Lung (tissue), 12 donors: Measurements from ENCODE around the gene MOK. TPM values are rescaled to one million over a fixed set of nuclear protein-coding genes. Genes with fewer than 3 reads are reported as not detected.
A peak's percentile ranks its signal among the peaks of the same experiment; 100 is the strongest.

ENCODE experiments used
- ATAC-seq: fragments of 200-7000 bp; cut with Tn5 transposase; one replicate; pipeline ENCODE4 v1.9.1; 2020; ENCODE audit warnings: moderate number of reproducible peaks; ENCODE audit not compliant: insufficient read depth, low FRiP score
- DNase-seq, 3 donors: peaks; one replicate each; pipeline ENCODE4 v3.0.0-alpha.2; 2013 to 2017
- H3K27ac ChIP-seq, 2 donors: one replicate each; pipeline ENCODE4 v1.5.1; 2013; ENCODE audit warnings: mild to moderate bottlenecking in 2 of 2, moderate library complexity in 2 of 2, control low read depth in 1 of 2, inconsistent platforms in 1 of 2, low read depth in 1 of 2, low read length in 1 of 2
- H3K27me3 ChIP-seq, 3 donors: one replicate each; pipeline ENCODE4 v1.5.1; 2013; ENCODE audit warnings: low read length in 2 of 3; ENCODE audit not compliant: control insufficient read depth in 3 of 3, insufficient read depth in 3 of 3
- H3K36me3 ChIP-seq, 4 donors: one replicate each; pipeline ENCODE4 v1.5.1; 2013; ENCODE audit warnings: low read length in 4 of 4, mild to moderate bottlenecking in 1 of 4, moderate library complexity in 1 of 4; ENCODE audit not compliant: control insufficient read depth in 4 of 4, insufficient read depth in 4 of 4
- H3K4me1 ChIP-seq, 5 donors: one replicate each; pipeline ENCODE4 v1.5.1; 2013; ENCODE audit warnings: low read length in 5 of 5, mild to moderate bottlenecking in 2 of 5, moderate library complexity in 1 of 5; ENCODE audit not compliant: control insufficient read depth in 5 of 5, insufficient read depth in 5 of 5
- H3K4me3 ChIP-seq: one replicate; pipeline ENCODE4 v1.5.1; 2013; ENCODE audit warnings: mild to moderate bottlenecking, control low read depth, moderate library complexity
- H3K9ac ChIP-seq, 2 donors: one replicate each; pipeline ENCODE4 v1.5.1; 2013; ENCODE audit warnings: low read length in 2 of 2, control low read depth in 1 of 2; ENCODE audit not compliant: insufficient read depth in 1 of 2
- H3K9me3 ChIP-seq, 4 donors: one replicate each; pipeline ENCODE4 v1.5.1; 2013; ENCODE audit warnings: low read length in 3 of 4, mild to moderate bottlenecking in 1 of 4, moderate library complexity in 1 of 4; ENCODE audit not compliant: control insufficient read depth in 4 of 4, insufficient read depth in 3 of 4
- CTCF ChIP-seq: IDR thresholded peaks from 2 replicates; pipeline ENCODE4 v1.5.1; 2012; ENCODE audit warnings: mild to moderate bottlenecking; ENCODE audit errors: control extremely low read depth, extremely low read depth
- WGBS, 2 donors: extraction: QIAGEN DNeasy Blood & Tissue Kit; methylation state at CpG; one replicate each; pipeline ENCODE4 v1.1.7; 2013; 5-methylcytosine and 5-hydroxymethylcytosine counted together
- polyA plus RNA-seq, 2 donors: library from polyadenylated mRNA; stranded (reverse); fragments of 200-250 nt; gene quantifications; one replicate each; pipeline ENCODE4 v1.2.1, GENCODE V29; 2013
- total RNA-seq, 2 donors: library from RNA; depleted of rRNA in 1 of 2; stranded (reverse); fragments of >200 nt in 1 of 2; gene quantifications; one replicate each; pipeline ENCODE4 v1.2.1, GENCODE V29; 2014 to 2021
- donor health status: control.
- donor health status: control.
- donor health status: Bipolar disorder and iron deficiency.
- donor health status: healthy.
- donor health status: DM: yes; HTN: yes; CAD: no.

The MOK gene
- total and polyA plus RNA-seq, 4 donors = 11.1 to 35.4 (median 25.4) TPM

GRCh38 chr14:102189874-102190273, 115.1 kb downstream of the MOK start:
- Histone ChIP-seq H3K27me3 (no peaks in the 10 kb centered on the region), H3K27ac (no peak overlapping the region), H3K36me3 (peaks cover 0 to 2% (median under 1%) of the 10 kb centered on the region in 4 donors), H3K9ac (no peak overlapping the region), H3K4me1 (peaks cover 0 to 20% (median 6%) of the 10 kb centered on the region in 5 donors), H3K9me3 (no peaks in the 10 kb centered on the region), H3K4me3 (no peak overlapping the region)
- ATAC-seq = no peak
- WGBS, 2 donors = 98% methylated on average over 5 of the region's 5 CpGs
- TF ChIP-seq CTCF = no peak
- DNase-seq = no peak

GRCh38 chr14:102188187-102188586, 116.8 kb downstream of the MOK start:
- no peak overlapping the region for H3K4me3 ChIP-seq
- ATAC-seq = no peak
- H3K27ac ChIP-seq = no peak overlapping the region
- no peak for DNase-seq
- TF ChIP-seq CTCF = no peak
- 85% methylated on average over 1 of the region's 1 CpG for WGBS, 2 donors
- no peaks in the 10 kb centered on the region for H3K9me3 ChIP-seq
- peaks cover under 1 to 20% (median 6%) of the 10 kb centered on the region in 5 donors for H3K4me1 ChIP-seq
- H3K9ac ChIP-seq = no peak overlapping the region
- H3K27me3 ChIP-seq = no peaks in the 10 kb centered on the region
- no peaks in the 10 kb centered on the region for H3K36me3 ChIP-seq

- no peaks in the 10 kb centered on the region for H3K27me3 ChIP-seq
- TF ChIP-seq CTCF = no peak
- H3K36me3 ChIP-seq = no peaks in the 10 kb centered on the region
- H3K9me3 ChIP-seq = no peaks in the 10 kb centered on the region
- H3K9ac ChIP-seq = no peak overlapping the region
- peak in 1 of 3 donors; percentile 20 for DNase-seq
- H3K27ac ChIP-seq = no peak overlapping the region
- WGBS, 2 donors = 69 to 78% methylated on average over 4 of the region's 4 CpGs
- ATAC-seq = peak; percentile 42
- H3K4me1 ChIP-seq = peaks cover 3 to 23% (median 9%) of the 10 kb centered on the region in 5 donors
- no peak overlapping the region for H3K4me3 ChIP-seq
These were observed 117.4 kb downstream of the MOK start for GRCh38 chr14:102187568-102188001.

GRCh38 chr14:102187044-102187443, 117.9 kb downstream of the MOK start:
- Histone ChIP-seq H3K4me3 (no peak overlapping the region), H3K9ac (no peak overlapping the region), H3K27me3 (no peaks in the 10 kb centered on the region), H3K36me3 (no peaks in the 10 kb centered on the region), H3K4me1 (peaks cover 3 to 23% (median 12%) of the 10 kb centered on the region in 5 donors), H3K27ac (no peak overlapping the region), H3K9me3 (no peaks in the 10 kb centered on the region)
- ATAC-seq (peak; percentile 68), DNase-seq (peak in 1 of 3 donors; percentile 35)
- WGBS, 2 donors = 54 to 81% methylated on average over 3 of the region's 3 CpGs
- no peak for TF ChIP-seq CTCF
